Neural cell (in vitro differentiated cells): Measurements from ENCODE around the gene ACER1. TPM values are rescaled to one million over a fixed set of nuclear protein-coding genes. Genes with fewer than 3 reads are reported as not detected.

Experiments used
- H2AFZ ChIP-seq: fragments of 200-600, 300-800 bp; sonication (generic), shearing (Covaris generic); 2 replicates; pipeline ENCODE4 v1.6.0; 2014; ENCODE audit warnings: low read depth, mild to moderate bottlenecking, antibody characterized with exemption, low read length, moderate library complexity
- H3F3A ChIP-seq: fragments of 200-600 bp; shearing (Covaris generic); 2 replicates; pipeline ENCODE4 v1.6.1; 2016; ENCODE audit warnings: mild to moderate bottlenecking, moderate library complexity, mixed read lengths, antibody characterized with exemption, low read length; ENCODE audit not compliant: insufficient read depth, poor library complexity, severe bottlenecking
- H3K27ac ChIP-seq: fragments of 200-600, 300-800 bp; sonication (generic), shearing (Covaris generic); 2 replicates; pipeline ENCODE4 v1.5.1; 2014; ENCODE audit warnings: mild to moderate bottlenecking, low read length, moderate library complexity
- H3K27me3 ChIP-seq: fragments of 300-800, 200-600 bp; sonication (generic), shearing (Covaris generic); 2 replicates; pipeline ENCODE4 v1.6.0; 2014; ENCODE audit warnings: mild to moderate bottlenecking, low read depth, low read length, moderate library complexity; ENCODE audit not compliant: insufficient read depth
- H3K36me3 ChIP-seq: fragments of 300-800, 200-600 bp; sonication (generic), shearing (Covaris generic); 2 replicates; pipeline ENCODE4 v1.5.1; 2014; ENCODE audit warnings: mild to moderate bottlenecking, antibody characterized with exemption, low read length, moderate library complexity; ENCODE audit not compliant: insufficient read depth
- H3K4me2 ChIP-seq: fragments of 300-800, 200-600 bp; sonication (generic), shearing (Covaris generic); 2 replicates; pipeline ENCODE4 v1.6.0; 2014; ENCODE audit warnings: mild to moderate bottlenecking, low read length
- H3K4me3 ChIP-seq: fragments of 300-800, 200-600 bp; sonication (generic), shearing (Covaris generic); 2 replicates; pipeline ENCODE4 v1.5.1; 2014; ENCODE audit warnings: mild to moderate bottlenecking, low read length, moderate library complexity
- H3K79me2 ChIP-seq: fragments of 200-600 bp; shearing (Covaris generic); replicated peaks from 2 replicates; pipeline ENCODE4 v1.6.0; 2014; ENCODE audit warnings: mild to moderate bottlenecking, low read length, moderate library complexity; ENCODE audit not compliant: insufficient read depth
- H3K9ac ChIP-seq: fragments of 300-800, 200-600 bp; sonication (generic), shearing (Covaris generic); 2 replicates; pipeline ENCODE4 v1.6.1; 2016; ENCODE audit warnings: mild to moderate bottlenecking, low read length, mixed read lengths
- H3K9me2 ChIP-seq: fragments of 200-600 bp; shearing (Covaris generic); 2 replicates; pipeline ENCODE4 v1.6.1; 2016; ENCODE audit warnings: mild to moderate bottlenecking, low read length, mixed read lengths; ENCODE audit not compliant: insufficient read depth
- H3K9me3 ChIP-seq: fragments of 200-600, 300-800 bp; sonication (generic), shearing (Covaris generic); 2 replicates; pipeline ENCODE4 v1.6.1; 2016; ENCODE audit warnings: mild to moderate bottlenecking, mixed run types, low read length, moderate library complexity, mixed read lengths
- H4K20me1 ChIP-seq: fragments of 200-600 bp; shearing (Covaris generic); 2 replicates; pipeline ENCODE4 v1.6.1; 2016; ENCODE audit warnings: mild to moderate bottlenecking, mixed run types; ENCODE audit not compliant: insufficient read depth
- EP300 ChIP-seq: fragments of 450-650 bp; conservative IDR thresholded peaks from 2 replicates; pipeline ENCODE4 v1.6.1; 2014; ENCODE audit warnings: antibody characterized with exemption, mild to moderate bottlenecking, moderate library complexity; ENCODE audit not compliant: poor library complexity, severe bottlenecking
- EZH2 ChIP-seq: fragments of 200-600, 300-800 bp; shearing (Covaris generic), sonication (generic); IDR thresholded peaks from 2 replicates; pipeline ENCODE4 v1.6.1; 2014; ENCODE audit warnings: antibody characterized with exemption, low read length, borderline replicate concordance, mild to moderate bottlenecking; ENCODE audit not compliant: insufficient read depth, poor library complexity, severe bottlenecking
- MXI1 ChIP-seq: fragments of 450-650 bp; conservative IDR thresholded peaks from 2 replicates; pipeline ENCODE4 v1.6.1; 2014; ENCODE audit warnings: antibody characterized with exemption, mild to moderate bottlenecking; ENCODE audit not compliant: poor library complexity, severe bottlenecking
- POLR2AphosphoS5 ChIP-seq: IDR thresholded peaks from 2 replicates; pipeline ENCODE4 v1.6.1; 2012
- RAD21 ChIP-seq: fragments of 450-650 bp; conservative IDR thresholded peaks from 2 replicates; pipeline ENCODE4 v1.6.1; 2014; ENCODE audit warnings: antibody characterized with exemption, mild to moderate bottlenecking, moderate library complexity
- SMC3 ChIP-seq: fragments of 450-650 bp; conservative IDR thresholded peaks from 2 replicates; pipeline ENCODE4 v1.6.1; 2014; ENCODE audit warnings: antibody characterized with exemption, mild to moderate bottlenecking, moderate library complexity; ENCODE audit not compliant: poor library complexity
- TAF1 ChIP-seq: IDR thresholded peaks from 2 replicates; pipeline ENCODE4 v1.6.1; 2012; ENCODE audit warnings: low read depth
- polyA plus RNA-seq: library from polyadenylated mRNA; depleted of rRNA; stranded (reverse); fragments of >200 nt; gene quantifications from 2 replicates; pipeline ENCODE4 v1.2.3, GENCODE V29; 2014
- TF ChIP-seq, protein P1 (sequence below): fragments of 450-650 bp; IDR thresholded peaks from 2 replicates; pipeline ENCODE4 v1.5.1; 2014; ENCODE audit warnings: antibody characterized with exemption, mild to moderate bottlenecking, moderate library complexity; ENCODE audit not compliant: poor library complexity, severe bottlenecking
- TF ChIP-seq, protein P2 (sequence below): IDR thresholded peaks from 2 replicates; pipeline ENCODE4 v1.6.1; 2012; ENCODE audit warnings: borderline replicate concordance

ACER1 gene
- polyA plus RNA-seq, 1 donor from 2014 or later, result not detected

DNA sequence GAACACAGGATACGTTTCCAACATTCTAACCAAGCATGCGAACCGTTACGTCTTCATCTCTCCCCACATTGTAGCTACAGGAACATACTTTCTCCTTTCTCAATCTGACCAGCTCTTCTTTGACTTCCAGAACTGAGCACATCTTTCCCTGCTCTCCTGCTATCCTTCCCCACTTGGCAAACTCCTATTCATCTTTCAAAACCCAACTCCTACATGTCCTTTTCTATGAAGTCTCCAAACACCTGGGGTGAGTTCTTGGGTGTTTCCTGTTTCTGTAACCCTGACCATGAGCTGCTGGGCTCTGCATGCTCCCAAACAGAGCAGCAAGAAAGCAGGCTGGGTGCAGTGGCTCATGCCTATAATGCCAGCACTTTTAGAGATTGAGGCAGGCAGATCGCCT, 6.6 kb downstream of the ACER1 start:
- Histone ChIP-seq H3K9me2 (no peaks in the 10 kb centered on the region), H2AFZ (no peak overlapping the region), H4K20me1 (no peaks in the 10 kb centered on the region), H3K27ac (no peak overlapping the region), H3K4me2 (no peak overlapping the region), H3K27me3 (no peaks in the 10 kb centered on the region), H3K79me2 (no peaks in the 10 kb centered on the region), H3K9ac (no peak overlapping the region), H3F3A (no peaks in the 10 kb centered on the region), H3K9me3 (no peaks in the 10 kb centered on the region), H3K4me3 (no peak overlapping the region), H3K36me3 (no peaks in the 10 kb centered on the region)
- TF ChIP-seq TAF1 (no peak), RAD21 (no peak), POLR2AphosphoS5 (no peak), SMC3 (no peak), EZH2 (no peak), MXI1 (no peak), EP300 (no peak)
- TF ChIP-seq, protein P1, sequence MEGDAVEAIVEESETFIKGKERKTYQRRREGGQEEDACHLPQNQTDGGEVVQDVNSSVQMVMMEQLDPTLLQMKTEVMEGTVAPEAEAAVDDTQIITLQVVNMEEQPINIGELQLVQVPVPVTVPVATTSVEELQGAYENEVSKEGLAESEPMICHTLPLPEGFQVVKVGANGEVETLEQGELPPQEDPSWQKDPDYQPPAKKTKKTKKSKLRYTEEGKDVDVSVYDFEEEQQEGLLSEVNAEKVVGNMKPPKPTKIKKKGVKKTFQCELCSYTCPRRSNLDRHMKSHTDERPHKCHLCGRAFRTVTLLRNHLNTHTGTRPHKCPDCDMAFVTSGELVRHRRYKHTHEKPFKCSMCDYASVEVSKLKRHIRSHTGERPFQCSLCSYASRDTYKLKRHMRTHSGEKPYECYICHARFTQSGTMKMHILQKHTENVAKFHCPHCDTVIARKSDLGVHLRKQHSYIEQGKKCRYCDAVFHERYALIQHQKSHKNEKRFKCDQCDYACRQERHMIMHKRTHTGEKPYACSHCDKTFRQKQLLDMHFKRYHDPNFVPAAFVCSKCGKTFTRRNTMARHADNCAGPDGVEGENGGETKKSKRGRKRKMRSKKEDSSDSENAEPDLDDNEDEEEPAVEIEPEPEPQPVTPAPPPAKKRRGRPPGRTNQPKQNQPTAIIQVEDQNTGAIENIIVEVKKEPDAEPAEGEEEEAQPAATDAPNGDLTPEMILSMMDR, result no peak
- TF ChIP-seq, protein P2, sequence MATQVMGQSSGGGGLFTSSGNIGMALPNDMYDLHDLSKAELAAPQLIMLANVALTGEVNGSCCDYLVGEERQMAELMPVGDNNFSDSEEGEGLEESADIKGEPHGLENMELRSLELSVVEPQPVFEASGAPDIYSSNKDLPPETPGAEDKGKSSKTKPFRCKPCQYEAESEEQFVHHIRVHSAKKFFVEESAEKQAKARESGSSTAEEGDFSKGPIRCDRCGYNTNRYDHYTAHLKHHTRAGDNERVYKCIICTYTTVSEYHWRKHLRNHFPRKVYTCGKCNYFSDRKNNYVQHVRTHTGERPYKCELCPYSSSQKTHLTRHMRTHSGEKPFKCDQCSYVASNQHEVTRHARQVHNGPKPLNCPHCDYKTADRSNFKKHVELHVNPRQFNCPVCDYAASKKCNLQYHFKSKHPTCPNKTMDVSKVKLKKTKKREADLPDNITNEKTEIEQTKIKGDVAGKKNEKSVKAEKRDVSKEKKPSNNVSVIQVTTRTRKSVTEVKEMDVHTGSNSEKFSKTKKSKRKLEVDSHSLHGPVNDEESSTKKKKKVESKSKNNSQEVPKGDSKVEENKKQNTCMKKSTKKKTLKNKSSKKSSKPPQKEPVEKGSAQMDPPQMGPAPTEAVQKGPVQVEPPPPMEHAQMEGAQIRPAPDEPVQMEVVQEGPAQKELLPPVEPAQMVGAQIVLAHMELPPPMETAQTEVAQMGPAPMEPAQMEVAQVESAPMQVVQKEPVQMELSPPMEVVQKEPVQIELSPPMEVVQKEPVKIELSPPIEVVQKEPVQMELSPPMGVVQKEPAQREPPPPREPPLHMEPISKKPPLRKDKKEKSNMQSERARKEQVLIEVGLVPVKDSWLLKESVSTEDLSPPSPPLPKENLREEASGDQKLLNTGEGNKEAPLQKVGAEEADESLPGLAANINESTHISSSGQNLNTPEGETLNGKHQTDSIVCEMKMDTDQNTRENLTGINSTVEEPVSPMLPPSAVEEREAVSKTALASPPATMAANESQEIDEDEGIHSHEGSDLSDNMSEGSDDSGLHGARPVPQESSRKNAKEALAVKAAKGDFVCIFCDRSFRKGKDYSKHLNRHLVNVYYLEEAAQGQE, result no peak

DNA sequence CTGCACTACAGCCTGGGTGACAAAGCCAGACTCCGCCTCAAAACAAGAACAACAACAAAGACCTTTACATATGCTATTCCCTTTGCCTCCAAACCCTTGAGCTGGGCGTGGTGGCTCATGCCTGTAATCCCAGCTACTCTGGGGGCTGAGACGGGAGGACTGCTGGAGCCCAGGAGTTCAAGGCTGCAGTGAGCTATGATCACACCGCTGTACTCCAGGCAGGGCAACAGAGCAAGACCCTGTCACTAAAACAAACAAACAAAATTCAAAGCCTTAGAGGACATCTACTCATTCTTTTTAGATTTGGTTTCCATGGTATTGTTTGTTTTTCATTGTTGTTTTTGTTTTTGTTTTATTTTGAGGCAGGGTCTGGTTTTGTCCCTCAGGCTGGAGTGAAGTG, 7.8 kb downstream of the ACER1 start:
- Histone ChIP-seq H3K36me3 (no peaks in the 10 kb centered on the region), H3K9me3 (no peaks in the 10 kb centered on the region), H4K20me1 (no peaks in the 10 kb centered on the region), H2AFZ (no peak overlapping the region), H3K27me3 (no peaks in the 10 kb centered on the region), H3K27ac (no peak overlapping the region), H3K9ac (no peak overlapping the region), H3K9me2 (no peaks in the 10 kb centered on the region), H3K4me2 (no peak overlapping the region), H3F3A (no peaks in the 10 kb centered on the region), H3K79me2 (no peaks in the 10 kb centered on the region), H3K4me3 (no peak overlapping the region)
- TF ChIP-seq EP300 (no peak), MXI1 (no peak), TAF1 (no peak), RAD21 (no peak), EZH2 (no peak)
- TF ChIP-seq, protein P1, result no peak
- TF ChIP-seq, protein P2, result no peak
